NCI-H2107 (cell line): ENCODE data around the gene CLEC9A.

Experiments used
- DNase-seq: peaks from one replicate; lab custom pipeline; 2025; lab: John Stamatoyannopoulos, UW

The CLEC9A gene

GRCh38 chr12:10111451-10111850 is 81.0 kb downstream of the CLEC9A start:
- no peak for DNase-seq

- DNase-seq, result no peak
Measured at GRCh38 chr12:10113075-10113474, 82.6 kb downstream of the CLEC9A start.

DNA sequence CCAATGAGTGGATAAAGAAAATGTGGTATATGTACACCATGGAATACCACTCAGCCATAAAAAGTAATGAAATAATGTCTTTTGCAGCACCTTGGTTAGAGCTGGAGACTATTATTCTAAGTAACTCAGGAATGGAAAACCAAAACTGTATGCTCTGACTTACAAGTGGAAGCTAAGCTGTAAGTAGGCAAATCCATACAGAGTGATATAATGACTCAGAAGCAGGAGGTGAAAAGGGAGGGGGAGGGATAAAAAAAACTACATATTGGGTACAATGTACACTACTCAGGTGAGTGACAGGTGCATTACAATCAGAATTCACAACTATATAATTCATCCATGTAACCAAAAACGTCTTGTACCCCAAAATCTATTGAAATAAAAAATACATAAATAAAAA is 83.4 kb downstream of the CLEC9A start:
- DNase-seq, result no peak

- DNase-seq, result no peak
Measured at GRCh38 chr12:10115311-10115710, 84.8 kb downstream of the CLEC9A start.
